WTC11 (cell line): ENCODE results near the gene FAM114A1. TPM values are rescaled to one million over a fixed set of nuclear protein-coding genes. Genes with fewer than 3 reads are reported as not detected.

Source experiments
- ATAC-seq: fragments of 200-7000 bp; cut with Tn5 transposase; 2 replicates; pipeline ENCODE4 v1.10.0; 2021; ENCODE audit warnings: mild to moderate bottlenecking, moderate library complexity
- CTCF ChIA-PET: fragments of 300-600 bp; sonication (Branson Sonifier 250); formaldehyde crosslinking; loops from one replicate; lab custom pipeline; 2021; ENCODE audit warnings: antibody characterized with exemption; lab: Charles Lee
- POLR2A ChIA-PET: fragments of 350-600 bp; sonication (Branson Sonifier 250); formaldehyde crosslinking; loops from one replicate; lab custom pipeline; 2021; ENCODE audit warnings: antibody characterized with exemption; lab: Charles Lee
- DNase-seq: peaks from one replicate; pipeline ENCODE4 v3.0.0; 2021; ENCODE audit warnings: low spot score
- H3K27ac Mint-ChIP-seq: 2 replicates; pipeline ENCODE4 v1.8.0; 2021; ENCODE audit warnings: mixed read lengths
- H3K27me3 Mint-ChIP-seq: 2 replicates; pipeline ENCODE4 v1.8.0; 2021; ENCODE audit warnings: low read depth, mild to moderate bottlenecking, moderate library complexity, mixed read lengths
- H3K36me3 Mint-ChIP-seq: 2 replicates; pipeline ENCODE4 v1.8.0; 2021; ENCODE audit warnings: mixed read lengths
- H3K4me1 Mint-ChIP-seq: 2 replicates; pipeline ENCODE4 v1.8.0; 2022; ENCODE audit warnings: mixed read lengths
- H3K4me3 Mint-ChIP-seq: 2 replicates; pipeline ENCODE4 v1.8.0; 2021; ENCODE audit warnings: mild to moderate bottlenecking, moderate library complexity, mixed read lengths
- H3K9me3 Mint-ChIP-seq: 2 replicates; pipeline ENCODE4 v1.8.0; 2021; ENCODE audit warnings: mixed read lengths
- ETV6 ChIP-seq: sonication (generic); formaldehyde crosslinking; IDR thresholded peaks from 2 replicates; pipeline ENCODE4 v1.8.1; 2022; ENCODE audit warnings: mild to moderate bottlenecking, missing genetic modification reagents
- FOXK1 ChIP-seq: sonication (generic); formaldehyde crosslinking; IDR thresholded peaks from 2 replicates; pipeline ENCODE4 v1.8.0; 2022; ENCODE audit warnings: mild to moderate bottlenecking, moderate library complexity, missing genetic modification reagents
- GTF2I ChIP-seq: fragments of 250-450 bp; sonication (Bioruptor Pico); conservative IDR thresholded peaks from 2 replicates; pipeline ENCODE4 v1.4.0; 2021; ENCODE audit warnings: mild to moderate bottlenecking
- HMGA2 ChIP-seq: fragments of 250-450 bp; sonication (Bioruptor Pico); IDR thresholded peaks from 2 replicates; pipeline ENCODE4 v1.4.0; 2021; ENCODE audit warnings: mild to moderate bottlenecking, moderate library complexity
- MYBL2 ChIP-seq: sonication (generic); formaldehyde crosslinking; IDR thresholded peaks from 2 replicates; pipeline ENCODE4 v1.8.1; 2023; ENCODE audit warnings: mild to moderate bottlenecking, moderate library complexity, missing genetic modification reagents
- PRRX2 ChIP-seq: fragments of 250-450 bp; sonication (Bioruptor Pico); IDR thresholded peaks from 2 replicates; pipeline ENCODE4 v1.8.0; 2021; ENCODE audit warnings: mild to moderate bottlenecking
- ZBTB21 ChIP-seq: sonication (generic); formaldehyde crosslinking; IDR thresholded peaks from 2 replicates; pipeline ENCODE4 v1.8.1; 2023; ENCODE audit warnings: mild to moderate bottlenecking, missing genetic modification reagents, borderline replicate concordance
- ZNF121 ChIP-seq: sonication (generic); formaldehyde crosslinking; IDR thresholded peaks from 2 replicates; pipeline ENCODE4 v1.8.0; 2023; ENCODE audit warnings: missing genetic modification reagents
- ZNF138 ChIP-seq: sonication (generic); formaldehyde crosslinking; conservative IDR thresholded peaks from 2 replicates; pipeline ENCODE4 v1.8.1; 2022; ENCODE audit warnings: mild to moderate bottlenecking, moderate library complexity, missing genetic modification reagents
- ZNF232 ChIP-seq: sonication (generic); formaldehyde crosslinking; IDR thresholded peaks from 2 replicates; pipeline ENCODE4 v1.8.0; 2022; ENCODE audit warnings: mild to moderate bottlenecking, missing genetic modification reagents
- ZNF263 ChIP-seq: sonication (generic); formaldehyde crosslinking; IDR thresholded peaks from 2 replicates; pipeline ENCODE4 v1.8.1; 2022; ENCODE audit warnings: low read depth, mild to moderate bottlenecking, moderate library complexity, missing genetic modification reagents
- ZNF317 ChIP-seq: sonication (generic); formaldehyde crosslinking; IDR thresholded peaks from 2 replicates; pipeline ENCODE4 v1.8.1; 2023; ENCODE audit warnings: low read depth, mild to moderate bottlenecking, moderate library complexity, missing genetic modification reagents, borderline replicate concordance
- total RNA-seq: library from RNA; stranded (reverse); gene quantifications from 3 replicates; pipeline ENCODE4 v1.2.3, GENCODE V29; 2021
- TF ChIP-seq, protein P1 (sequence below): fragments of 250-450 bp; sonication (Bioruptor Pico); IDR thresholded peaks from 2 replicates; pipeline ENCODE4 v1.9.0; 2021; ENCODE audit warnings: moderate library complexity, mild to moderate bottlenecking, inconsistent platforms, borderline replicate concordance
- TF ChIP-seq, protein P2 (sequence below): sonication (generic); formaldehyde crosslinking; IDR thresholded peaks from 2 replicates; pipeline ENCODE4 v1.8.1; 2023; ENCODE audit warnings: mild to moderate bottlenecking, missing genetic modification reagents
- TF ChIP-seq, protein P3 (sequence below): sonication (generic); formaldehyde crosslinking; IDR thresholded peaks from 2 replicates; pipeline ENCODE4 v1.8.0; 2022; ENCODE audit warnings: mild to moderate bottlenecking, missing genetic modification reagents
- TF ChIP-seq, protein P4 (sequence below): sonication (generic); formaldehyde crosslinking; IDR thresholded peaks from 2 replicates; pipeline ENCODE4 v1.8.1; 2023; ENCODE audit warnings: mild to moderate bottlenecking, missing genetic modification reagents, borderline replicate concordance
- TF ChIP-seq, protein P5 (sequence below): sonication (generic); formaldehyde crosslinking; IDR thresholded peaks from 2 replicates; pipeline ENCODE4 v1.8.1; 2022; ENCODE audit warnings: mild to moderate bottlenecking, missing genetic modification reagents, moderate library complexity, borderline replicate concordance
- TF ChIP-seq, protein P6 (sequence below): sonication (generic); formaldehyde crosslinking; IDR thresholded peaks from 2 replicates; pipeline ENCODE4 v1.8.1; 2023; ENCODE audit warnings: mild to moderate bottlenecking, missing genetic modification reagents, moderate library complexity

Gene FAM114A1
- total RNA-seq, 1 experiment from 2014 or later = 17.6 TPM

DNA sequence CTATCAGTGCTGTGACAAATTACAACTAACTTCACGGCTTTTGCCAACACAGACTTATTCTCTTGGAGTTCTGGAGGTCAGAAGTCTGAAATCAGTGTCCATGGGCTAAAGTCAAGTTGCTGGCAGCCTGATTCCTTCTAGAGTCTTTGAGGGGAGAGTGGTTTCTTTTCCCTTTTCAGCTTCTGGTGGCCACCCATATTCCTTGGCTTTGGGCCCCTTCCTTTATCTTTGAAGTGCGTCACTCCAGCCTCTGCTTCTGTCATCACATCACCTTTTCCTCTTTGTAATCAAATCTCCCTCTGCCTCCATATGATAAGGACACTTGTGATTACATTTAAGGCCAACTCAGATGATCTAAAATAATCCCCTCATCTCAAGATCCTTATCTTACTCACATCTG lies 9.0 kb downstream of the FAM114A1 start:
- no peak for TF ChIP-seq ZNF263 (CRISPR knock-in tag)
- TF ChIP-seq, protein P1, sequence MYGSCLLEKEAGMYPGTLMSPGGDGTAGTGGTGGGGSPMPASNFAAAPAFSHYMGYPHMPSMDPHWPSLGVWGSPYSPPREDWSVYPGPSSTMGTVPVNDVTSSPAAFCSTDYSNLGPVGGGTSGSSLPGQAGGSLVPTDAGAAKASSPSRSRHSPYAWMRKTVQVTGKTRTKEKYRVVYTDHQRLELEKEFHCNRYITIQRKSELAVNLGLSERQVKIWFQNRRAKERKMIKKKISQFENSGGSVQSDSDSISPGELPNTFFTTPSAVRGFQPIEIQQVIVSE = no peak
- no peak for TF ChIP-seq ETV6 (CRISPR knock-in tag)
- TF ChIP-seq, protein P2, sequence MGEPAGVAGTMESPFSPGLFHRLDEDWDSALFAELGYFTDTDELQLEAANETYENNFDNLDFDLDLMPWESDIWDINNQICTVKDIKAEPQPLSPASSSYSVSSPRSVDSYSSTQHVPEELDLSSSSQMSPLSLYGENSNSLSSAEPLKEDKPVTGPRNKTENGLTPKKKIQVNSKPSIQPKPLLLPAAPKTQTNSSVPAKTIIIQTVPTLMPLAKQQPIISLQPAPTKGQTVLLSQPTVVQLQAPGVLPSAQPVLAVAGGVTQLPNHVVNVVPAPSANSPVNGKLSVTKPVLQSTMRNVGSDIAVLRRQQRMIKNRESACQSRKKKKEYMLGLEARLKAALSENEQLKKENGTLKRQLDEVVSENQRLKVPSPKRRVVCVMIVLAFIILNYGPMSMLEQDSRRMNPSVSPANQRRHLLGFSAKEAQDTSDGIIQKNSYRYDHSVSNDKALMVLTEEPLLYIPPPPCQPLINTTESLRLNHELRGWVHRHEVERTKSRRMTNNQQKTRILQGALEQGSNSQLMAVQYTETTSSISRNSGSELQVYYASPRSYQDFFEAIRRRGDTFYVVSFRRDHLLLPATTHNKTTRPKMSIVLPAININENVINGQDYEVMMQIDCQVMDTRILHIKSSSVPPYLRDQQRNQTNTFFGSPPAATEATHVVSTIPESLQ (CRISPR knock-in tag) = no peak
- TF ChIP-seq FOXK1 (CRISPR knock-in tag) = no peak
- TF ChIP-seq HMGA2 (CRISPR knock-in tag) = no peak
- TF ChIP-seq ZBTB21 (CRISPR knock-in tag) = no peak
- TF ChIP-seq, protein P3, sequence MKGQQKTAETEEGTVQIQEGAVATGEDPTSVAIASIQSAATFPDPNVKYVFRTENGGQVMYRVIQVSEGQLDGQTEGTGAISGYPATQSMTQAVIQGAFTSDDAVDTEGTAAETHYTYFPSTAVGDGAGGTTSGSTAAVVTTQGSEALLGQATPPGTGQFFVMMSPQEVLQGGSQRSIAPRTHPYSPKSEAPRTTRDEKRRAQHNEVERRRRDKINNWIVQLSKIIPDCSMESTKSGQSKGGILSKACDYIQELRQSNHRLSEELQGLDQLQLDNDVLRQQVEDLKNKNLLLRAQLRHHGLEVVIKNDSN (CRISPR knock-in tag) = no peak
- TF ChIP-seq, protein P4, sequence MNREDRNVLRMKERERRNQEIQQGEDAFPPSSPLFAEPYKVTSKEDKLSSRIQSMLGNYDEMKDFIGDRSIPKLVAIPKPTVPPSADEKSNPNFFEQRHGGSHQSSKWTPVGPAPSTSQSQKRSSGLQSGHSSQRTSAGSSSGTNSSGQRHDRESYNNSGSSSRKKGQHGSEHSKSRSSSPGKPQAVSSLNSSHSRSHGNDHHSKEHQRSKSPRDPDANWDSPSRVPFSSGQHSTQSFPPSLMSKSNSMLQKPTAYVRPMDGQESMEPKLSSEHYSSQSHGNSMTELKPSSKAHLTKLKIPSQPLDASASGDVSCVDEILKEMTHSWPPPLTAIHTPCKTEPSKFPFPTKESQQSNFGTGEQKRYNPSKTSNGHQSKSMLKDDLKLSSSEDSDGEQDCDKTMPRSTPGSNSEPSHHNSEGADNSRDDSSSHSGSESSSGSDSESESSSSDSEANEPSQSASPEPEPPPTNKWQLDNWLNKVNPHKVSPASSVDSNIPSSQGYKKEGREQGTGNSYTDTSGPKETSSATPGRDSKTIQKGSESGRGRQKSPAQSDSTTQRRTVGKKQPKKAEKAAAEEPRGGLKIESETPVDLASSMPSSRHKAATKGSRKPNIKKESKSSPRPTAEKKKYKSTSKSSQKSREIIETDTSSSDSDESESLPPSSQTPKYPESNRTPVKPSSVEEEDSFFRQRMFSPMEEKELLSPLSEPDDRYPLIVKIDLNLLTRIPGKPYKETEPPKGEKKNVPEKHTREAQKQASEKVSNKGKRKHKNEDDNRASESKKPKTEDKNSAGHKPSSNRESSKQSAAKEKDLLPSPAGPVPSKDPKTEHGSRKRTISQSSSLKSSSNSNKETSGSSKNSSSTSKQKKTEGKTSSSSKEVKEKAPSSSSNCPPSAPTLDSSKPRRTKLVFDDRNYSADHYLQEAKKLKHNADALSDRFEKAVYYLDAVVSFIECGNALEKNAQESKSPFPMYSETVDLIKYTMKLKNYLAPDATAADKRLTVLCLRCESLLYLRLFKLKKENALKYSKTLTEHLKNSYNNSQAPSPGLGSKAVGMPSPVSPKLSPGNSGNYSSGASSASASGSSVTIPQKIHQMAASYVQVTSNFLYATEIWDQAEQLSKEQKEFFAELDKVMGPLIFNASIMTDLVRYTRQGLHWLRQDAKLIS (CRISPR knock-in tag) = no peak
- no peak for TF ChIP-seq PRRX2 (CRISPR knock-in tag)
- TF ChIP-seq, protein P5, sequence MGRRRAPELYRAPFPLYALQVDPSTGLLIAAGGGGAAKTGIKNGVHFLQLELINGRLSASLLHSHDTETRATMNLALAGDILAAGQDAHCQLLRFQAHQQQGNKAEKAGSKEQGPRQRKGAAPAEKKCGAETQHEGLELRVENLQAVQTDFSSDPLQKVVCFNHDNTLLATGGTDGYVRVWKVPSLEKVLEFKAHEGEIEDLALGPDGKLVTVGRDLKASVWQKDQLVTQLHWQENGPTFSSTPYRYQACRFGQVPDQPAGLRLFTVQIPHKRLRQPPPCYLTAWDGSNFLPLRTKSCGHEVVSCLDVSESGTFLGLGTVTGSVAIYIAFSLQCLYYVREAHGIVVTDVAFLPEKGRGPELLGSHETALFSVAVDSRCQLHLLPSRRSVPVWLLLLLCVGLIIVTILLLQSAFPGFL = no peak
- TF ChIP-seq, protein P6, sequence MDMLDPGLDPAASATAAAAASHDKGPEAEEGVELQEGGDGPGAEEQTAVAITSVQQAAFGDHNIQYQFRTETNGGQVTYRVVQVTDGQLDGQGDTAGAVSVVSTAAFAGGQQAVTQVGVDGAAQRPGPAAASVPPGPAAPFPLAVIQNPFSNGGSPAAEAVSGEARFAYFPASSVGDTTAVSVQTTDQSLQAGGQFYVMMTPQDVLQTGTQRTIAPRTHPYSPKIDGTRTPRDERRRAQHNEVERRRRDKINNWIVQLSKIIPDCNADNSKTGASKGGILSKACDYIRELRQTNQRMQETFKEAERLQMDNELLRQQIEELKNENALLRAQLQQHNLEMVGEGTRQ (CRISPR knock-in tag) = no peak
- TF ChIP-seq ZNF317 (CRISPR knock-in tag) = no peak
- TF ChIP-seq MYBL2 (CRISPR knock-in tag) = no peak
- TF ChIP-seq ZNF121 = no peak
- no peak for TF ChIP-seq ZNF232 (CRISPR knock-in tag)
- TF ChIP-seq ZNF138 (CRISPR knock-in tag) = no peak
- no peak for TF ChIP-seq GTF2I
- no peak overlapping the region for H3K27ac Mint-ChIP-seq
- H3K27me3 Mint-ChIP-seq = no peaks in the 10 kb centered on the region
- H3K9me3 Mint-ChIP-seq = peaks cover 13% of the 10 kb centered on the region
- CTCF ChIA-PET = interaction anchor here (1.2 kb wide), 1 partner anchor 17 kb away, joined by 5 read pairs; no protein-coding TSS in a partner anchor
- no peak for DNase-seq
- H3K4me3 Mint-ChIP-seq = no peak overlapping the region
- no peak for ATAC-seq
- peaks cover 6% of the 10 kb centered on the region for H3K36me3 Mint-ChIP-seq
- H3K4me1 Mint-ChIP-seq = peaks cover 8% of the 10 kb centered on the region
- POLR2A ChIA-PET = no interaction called here
